GM12878 (cell line): ENCODE measurements around the gene NFIX. TPM values are rescaled to one million over a fixed set of nuclear protein-coding genes. Genes with fewer than 3 reads are reported as not detected.
"Not testable (repeated sequence)": the region's sequence is repeated elsewhere in the genome, so short reads cannot be mapped to it uniquely, and the experiment has no call there.

Experiments
- ATAC-seq: fragments of 200-7000 bp; cut with Tn5 transposase; 3 replicates; pipeline ENCODE4 v1.9.1; 2020; ENCODE audit warnings: mild to moderate bottlenecking, moderate library complexity
- BruUV-seq: library from RNA; stranded (reverse); fragments of 400-500 nt; replicated peaks from 2 replicates; lab custom pipeline; 2021; lab: Mats Ljungman, UMichigan
- CTCF ChIA-PET: fragments of 300-600 bp; sonication (Branson Sonifier 250); formaldehyde crosslinking; extraction: SDS; loops from one replicate; lab custom pipeline; 2021; ENCODE audit warnings: inconsistent platforms; lab: Yijun Ruan, JAX
- POLR2A ChIA-PET: fragments of 350-600 bp; formaldehyde crosslinking; extraction: SDS; loops from one replicate; lab custom pipeline; 2021; ENCODE audit warnings: inconsistent platforms; lab: Charles Lee
- RAD21 ChIA-PET: fragments of 300-600 bp; sonication (Branson Sonifier 250); formaldehyde crosslinking; loops from one replicate; lab custom pipeline; 2023; ENCODE audit warnings: antibody characterized with exemption; ENCODE audit not compliant: unreplicated experiment; lab: Charles Lee
- SMC1A ChIA-PET: fragments of 300-600 bp; sonication (Branson Sonifier 250); formaldehyde crosslinking; loops from one replicate; lab custom pipeline; 2023; ENCODE audit not compliant: unreplicated experiment, uncharacterized antibody; lab: Charles Lee
- DNase-seq: peaks from one replicate; pipeline ENCODE4 v3.0.0-alpha.2; 2011; ENCODE audit warnings: low read depth, low spot score
- FAIRE-seq: peaks from 3 replicates; lab custom pipeline; 2011; peaks lifted over from hg19 to GRCh38; lab: Jason Lieb, UNC
- H2AFZ ChIP-seq: 2 replicates; pipeline ENCODE4 v1.6.0; 2011; ENCODE audit warnings: low read depth, low read length, control low read depth; ENCODE audit not compliant: control insufficient read depth
- H3K27ac ChIP-seq: 2 replicates; pipeline ENCODE4 v1.5.1; 2011; ENCODE audit warnings: control low read depth; ENCODE audit not compliant: control insufficient read depth, insufficient read depth
- H3K27me3 ChIP-seq, 2 experiments: replicated peaks in 1 of 2; 2 replicates each; pipeline versions ENCODE4 v1.6.0 to v1.6.1; 2011; ENCODE audit warnings: low read length in 1 of 2; ENCODE audit not compliant: control insufficient read depth in 2 of 2, insufficient read depth in 2 of 2
- H3K36me3 ChIP-seq, 2 experiments: 2 replicates each; pipeline ENCODE4 v1.5.1; 2011; ENCODE audit warnings: low read length in 1 of 2; ENCODE audit not compliant: control insufficient read depth in 2 of 2, insufficient read depth in 2 of 2
- H3K4me1 ChIP-seq: 2 replicates; pipeline ENCODE4 v1.6.1; 2011; ENCODE audit warnings: mild to moderate bottlenecking, low read length, moderate library complexity, mixed read lengths; ENCODE audit not compliant: control insufficient read depth, insufficient read depth
- H3K4me2 ChIP-seq: 2 replicates; pipeline ENCODE4 v1.6.0; 2011; ENCODE audit warnings: control low read depth; ENCODE audit not compliant: control insufficient read depth, insufficient read depth
- H3K4me3 ChIP-seq: fragments of 200-600 bp; sonication (generic); 2 replicates; pipeline ENCODE4 v1.5.1; 2016
- H3K79me2 ChIP-seq: 2 replicates; pipeline ENCODE4 v1.6.0; 2011; ENCODE audit warnings: low read length; ENCODE audit not compliant: control insufficient read depth, insufficient read depth
- H3K9ac ChIP-seq: 2 replicates; pipeline ENCODE4 v1.8.0; 2011; ENCODE audit warnings: low read length, control low read depth, mixed read lengths; ENCODE audit not compliant: control insufficient read depth, insufficient read depth
- H3K9me3 ChIP-seq: replicated peaks from 3 replicates; pipeline ENCODE4 v1.5.1; 2011; ENCODE audit warnings: mild to moderate bottlenecking, low read length; ENCODE audit not compliant: control insufficient read depth, insufficient read depth
- H4K20me1 ChIP-seq: 2 replicates; pipeline ENCODE4 v1.6.0; 2011; ENCODE audit not compliant: control insufficient read depth, insufficient read depth
- HDGF ChIP-seq: fragments of 450-650 bp; IDR thresholded peaks from 2 replicates; pipeline ENCODE4 v1.6.1; 2016; ENCODE audit warnings: antibody characterized with exemption
- MEF2B ChIP-seq: fragments of 450-650 bp; IDR thresholded peaks from 2 replicates; pipeline ENCODE4 v1.6.1; 2018; ENCODE audit warnings: mild to moderate bottlenecking, moderate library complexity; ENCODE audit not compliant: partially characterized antibody, poor library complexity, severe bottlenecking
- RCOR1 ChIP-seq: conservative IDR thresholded peaks from 2 replicates; pipeline ENCODE4 v1.6.1; 2012; ENCODE audit warnings: low read depth, low read length, improper control_type of control experiment
- WGBS: methylation state at CpG from one replicate; pipeline ENCODE4 v1.1.6; 2016; ENCODE audit warnings: low lambda C conversion rate; ENCODE audit not compliant: insufficient replicate concordance, insufficient coverage; ENCODE audit errors: missing lambda C conversion rate; 5-methylcytosine and 5-hydroxymethylcytosine counted together
- in situ Hi-C: fragments of 300-500 bp; cut with MboI; formaldehyde crosslinking; loops from 9 replicates; pipeline ENCODE4 v1.14.3; 2018; ENCODE audit warnings: mixed read lengths
- intact Hi-C: fragments of 100-400 bp; cut with micrococcal nuclease; formaldehyde crosslinking; loops from one replicate; pipeline ENCODE4 v1.14.2; 2022; ENCODE audit not compliant: unreplicated experiment
- polyA plus RNA-seq, 11 experiments: library from polyadenylated mRNA; depleted of rRNA in 4 of 11; unstranded in 6 of 11; stranded (reverse) in 5 of 11; fragments of >200 nt; fragmentation: Nextera tagmentation in 4 of 11; fragmentation: Illumina TruSeq in 1 of 11; extraction: Ambion mirVana in 4 of 11; extraction: Trizol in 1 of 11; gene quantifications; 1 replicate in 1 of 11; 2 replicates in 10 of 11; pipeline versions ENCODE4 v1.2.1 to v1.2.3, GENCODE V29; 2011 to 2016; ENCODE audit warnings: inconsistent platforms in 2 of 11, missing spikeins in 2 of 11, low read depth in 1 of 11
- total RNA-seq, 4 experiments: library from RNA; depleted of rRNA in 3 of 4; stranded (reverse); fragments of >200 nt in 3 of 4; fragmentation: Illumina TruSeq in 1 of 4; extraction: Trizol in 1 of 4; gene quantifications; 2 replicates each; pipeline versions ENCODE4 v1.2.1 to v1.2.3, GENCODE V29; 2013 to 2021

Gene NFIX
- total and polyA plus RNA-seq, 10 of the 15 experiments (the other 5 are each of a cell fraction or from before 2014, with no cell fraction given): 0.02 to 2.2 (median 0.28) TPM

DNA sequence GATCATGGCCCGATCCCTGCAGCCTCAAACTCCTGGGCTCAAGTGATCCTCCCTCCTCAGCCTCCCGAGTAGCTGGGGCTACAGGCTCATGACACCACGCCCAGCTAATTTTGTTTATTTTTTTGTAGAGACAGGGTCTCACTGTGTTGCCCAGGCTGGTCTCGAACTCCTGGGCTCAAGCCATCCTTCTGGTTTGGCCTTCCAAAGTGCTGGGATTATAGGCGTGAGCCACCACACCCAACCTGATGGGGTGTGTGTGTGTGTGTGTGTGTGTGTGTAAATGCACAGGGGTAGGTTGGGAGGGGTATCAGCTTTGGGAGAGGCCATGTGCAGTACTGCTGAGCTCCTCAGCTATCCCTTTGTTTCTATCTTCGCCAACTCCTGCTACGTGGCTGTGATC is 19.2 kb upstream of the NFIX start:
- ATAC-seq, BruUV-seq, H2AFZ ChIP-seq, H3K36me3 ChIP-seq, H3K4me3 ChIP-seq, H3K27me3 ChIP-seq, DNase-seq, H3K4me2 ChIP-seq, H3K79me2 ChIP-seq, H3K4me1 ChIP-seq, H4K20me1 ChIP-seq, H3K9me3 ChIP-seq, H3K27ac ChIP-seq, FAIRE-seq, H3K9ac ChIP-seq: not testable (repeated sequence)
- ChIA-PET POLR2A (interaction anchor here (1.6 kb wide), 1 partner anchor 30 kb away, joined by 3 read pairs; no protein-coding TSS in a partner anchor), SMC1A (interaction anchor here (1.4 to 7.5 kb wide), 6 partner anchors 11 to 119 kb away, joined by 3 to 48 read pairs (median 16); no protein-coding TSS in a partner anchor), RAD21 (interaction anchor here (0.7 to 5.0 kb wide), 8 partner anchors 11 to 344 kb away, joined by 3 to 81 read pairs (median 11); no protein-coding TSS in a partner anchor), CTCF (interaction anchor here (0.9 to 13.5 kb wide), 15 partner anchors 9 to 220 kb away, joined by 3 to 247 read pairs (median 12); no protein-coding TSS in a partner anchor)
- in situ Hi-C loops: loop anchor here (5.0 to 10.0 kb wide), 2 partner anchors 116 to 289 kb away; no protein-coding TSS in a partner anchor
- intact Hi-C loops: loop anchor here (5.0 kb wide), 3 partner anchors 56 to 301 kb away; no protein-coding TSS in a partner anchor
- 37% methylated on average over 7 of the region's 7 CpGs for WGBS

DNA sequence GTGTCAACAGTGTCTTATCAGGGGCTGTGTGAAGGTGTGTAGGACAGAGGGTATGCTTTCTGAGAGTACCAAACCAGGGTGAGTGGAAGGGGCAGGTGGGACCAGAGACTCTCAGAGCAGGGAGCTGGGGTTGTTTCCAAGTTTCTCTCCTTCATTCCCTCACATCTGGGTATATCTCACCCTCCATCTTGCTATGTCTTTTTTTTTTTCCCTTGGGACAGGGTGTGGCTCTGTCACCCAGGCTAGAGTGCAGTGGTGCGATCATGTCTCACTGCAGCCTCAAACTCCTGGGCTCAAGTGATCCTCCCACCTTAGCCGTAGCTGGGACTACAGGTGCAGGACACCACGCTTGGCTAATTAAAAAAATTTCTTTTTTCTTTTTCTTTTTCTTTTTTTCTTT is 15.3 kb upstream of the NFIX start:
- Histone ChIP-seq H3K79me2 (no peaks in the 10 kb centered on the region), H3K4me1 (no peaks in the 10 kb centered on the region; the same call in 1 of the 2 replicates), H3K4me2 (no peak overlapping the region), H3K27ac (no peak overlapping the region), H3K4me3 (no peak overlapping the region), H3K9ac (no peak overlapping the region), H3K9me3 (no peaks in the 10 kb centered on the region), H2AFZ (no peak overlapping the region), H3K27me3 (0 out of 4 replicates have a peak, but pooled peaks cover 0 to 3% of the 10 kb centered on the region in 2 experiments), H4K20me1 (no peaks in the 10 kb centered on the region), H3K36me3 (no peaks in the 10 kb centered on the region)
- DNase-seq: no peak
- ChIA-PET CTCF (interaction anchor here (0.8 to 13.5 kb wide), 9 partner anchors 12 to 283 kb away, joined by 3 to 247 read pairs (median 5); no protein-coding TSS in a partner anchor), RAD21 (interaction anchor here (0.7 to 4.7 kb wide), 5 partner anchors 15 to 115 kb away, joined by 3 to 81 read pairs (median 5); no protein-coding TSS in a partner anchor), POLR2A (no interaction called here), SMC1A (interaction anchor here (1.1 to 7.5 kb wide), 4 partner anchors 15 to 281 kb away, joined by 3 to 48 read pairs (median 24); no protein-coding TSS in a partner anchor)
- intact Hi-C loops (loop anchor here (2.0 to 5.0 kb wide), 5 partner anchors 52 to 297 kb away; no protein-coding TSS in a partner anchor), in situ Hi-C loops (loop anchor here (5.0 to 10.0 kb wide), 2 partner anchors 112 to 285 kb away; no protein-coding TSS in a partner anchor)
- ATAC-seq: no peak
- FAIRE-seq: no peak
- 0% methylated on average over 3 of the region's 3 CpGs for WGBS
- BruUV-seq: no TSS peak
- no peak for TF ChIP-seq RCOR1
- TF ChIP-seq MEF2B: no peak
- TF ChIP-seq HDGF: no peak
